Activated naive CD8-positive, alpha-beta T cell treated with anti-CD3 and anti-CD28 coated beads, Interleukin-2, amount 10 ng/mL, durations not matched to agents 7 days and 5 days (primary cell): ENCODE data around the gene ZNF140. TPM values are rescaled to one million over a fixed set of nuclear protein-coding genes. Genes with fewer than 3 reads are reported as not detected.

ENCODE experiments used
- ATAC-seq: fragments of 150-1000 bp; cut with Tn5 transposase; one replicate; pipeline ENCODE4 v1.10.0; 2021; ENCODE audit warnings: low read depth, moderate library complexity
- POLR2A ChIA-PET: fragments of 350-600 bp; sonication (Branson Sonifier 250); formaldehyde crosslinking; loops from one replicate; lab custom pipeline; 2021; ENCODE audit warnings: antibody characterized with exemption; lab: Charles Lee
- DNase-seq: peaks from one replicate; pipeline ENCODE4 v3.0.0; 2021
- H3K27ac Mint-ChIP-seq: one replicate; pipeline ENCODE4 v1.8.0; 2022; ENCODE audit warnings: mild to moderate bottlenecking, mixed read lengths
- H3K27me3 Mint-ChIP-seq: one replicate; pipeline ENCODE4 v1.8.0; 2022; ENCODE audit warnings: mild to moderate bottlenecking, moderate library complexity, mixed read lengths
- H3K36me3 Mint-ChIP-seq: one replicate; pipeline ENCODE4 v1.8.0; 2021; ENCODE audit warnings: mild to moderate bottlenecking, mixed read lengths
- H3K4me1 Mint-ChIP-seq: one replicate; pipeline ENCODE4 v1.8.0; 2021; ENCODE audit warnings: mixed read lengths
- H3K4me3 Mint-ChIP-seq: one replicate; pipeline ENCODE4 v1.8.0; 2022; ENCODE audit warnings: mild to moderate bottlenecking, moderate library complexity, mixed read lengths
- H3K9me3 Mint-ChIP-seq: one replicate; pipeline ENCODE4 v1.8.0; 2021; ENCODE audit warnings: mixed read lengths
- total RNA-seq, 2 experiments: library from RNA; stranded (reverse); gene quantifications; one replicate each; pipeline ENCODE4 v1.2.3, GENCODE V29; 2021

The ZNF140 gene
- total RNA-seq, 2 experiments from 2014 or later = 18.2 to 19.8 TPM

GRCh38 chr12:133083345-133083744 lies 2.6 kb downstream of the ZNF140 start:
- POLR2A ChIA-PET = no interaction called here
- DNase-seq (no peak), ATAC-seq (no peak)
- Mint-ChIP-seq H3K27ac (no peak overlapping the region), H3K27me3 (no peaks in the 10 kb centered on the region), H3K4me3 (no peak overlapping the region), H3K4me1 (peaks cover 4% of the 10 kb centered on the region), H3K9me3 (peaks cover 29% of the 10 kb centered on the region), H3K36me3 (peaks cover 65% of the 10 kb centered on the region)

DNA sequence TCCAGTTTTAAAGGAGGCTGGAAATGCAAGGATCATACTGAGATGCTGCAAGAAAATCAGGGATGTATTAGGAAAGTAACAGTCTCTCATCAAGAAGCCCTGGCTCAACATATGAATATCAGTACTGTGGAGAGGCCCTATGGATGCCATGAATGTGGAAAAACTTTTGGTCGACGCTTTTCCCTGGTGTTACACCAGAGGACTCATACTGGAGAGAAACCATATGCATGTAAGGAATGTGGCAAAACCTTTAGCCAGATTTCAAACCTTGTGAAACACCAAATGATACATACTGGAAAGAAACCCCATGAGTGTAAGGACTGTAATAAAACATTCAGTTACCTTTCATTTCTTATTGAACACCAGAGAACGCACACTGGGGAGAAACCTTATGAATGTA lies 24.9 kb downstream of the ZNF140 start:
- Mint-ChIP-seq H3K27me3 (no peaks in the 10 kb centered on the region), H3K4me1 (no peaks in the 10 kb centered on the region), H3K4me3 (no peak overlapping the region), H3K9me3 (peaks cover 42% of the 10 kb centered on the region), H3K27ac (no peak overlapping the region), H3K36me3 (peaks cover 82% of the 10 kb centered on the region)
- no peak for DNase-seq
- ATAC-seq = no peak
- POLR2A ChIA-PET = no interaction called here

- Mint-ChIP-seq H3K9me3 (peaks cover 42% of the 10 kb centered on the region), H3K4me1 (no peaks in the 10 kb centered on the region)
Measured at GRCh38 chr12:133106253-133106652, 25.5 kb downstream of the ZNF140 start.

GRCh38 chr12:133107121-133107520 lies 26.4 kb downstream of the ZNF140 start:
- POLR2A ChIA-PET = no interaction called here
- Mint-ChIP-seq H3K36me3 (peaks cover 73% of the 10 kb centered on the region), H3K27ac (no peak overlapping the region), H3K27me3 (no peaks in the 10 kb centered on the region), H3K9me3 (peaks cover 43% of the 10 kb centered on the region), H3K4me1 (no peaks in the 10 kb centered on the region), H3K4me3 (no peak overlapping the region)
- ATAC-seq (no peak), DNase-seq (no peak)

More at GRCh38 chr12:133106253-133106652, 25.5 kb downstream of the ZNF140 start:
- peaks cover 78% of the 10 kb centered on the region for H3K36me3 Mint-ChIP-seq
- no peak overlapping the region for H3K4me3 Mint-ChIP-seq
- no peaks in the 10 kb centered on the region for H3K27me3 Mint-ChIP-seq
- ATAC-seq = no peak
- POLR2A ChIA-PET = no interaction called here
- DNase-seq = no peak
- H3K27ac Mint-ChIP-seq = no peak overlapping the region

DNA sequence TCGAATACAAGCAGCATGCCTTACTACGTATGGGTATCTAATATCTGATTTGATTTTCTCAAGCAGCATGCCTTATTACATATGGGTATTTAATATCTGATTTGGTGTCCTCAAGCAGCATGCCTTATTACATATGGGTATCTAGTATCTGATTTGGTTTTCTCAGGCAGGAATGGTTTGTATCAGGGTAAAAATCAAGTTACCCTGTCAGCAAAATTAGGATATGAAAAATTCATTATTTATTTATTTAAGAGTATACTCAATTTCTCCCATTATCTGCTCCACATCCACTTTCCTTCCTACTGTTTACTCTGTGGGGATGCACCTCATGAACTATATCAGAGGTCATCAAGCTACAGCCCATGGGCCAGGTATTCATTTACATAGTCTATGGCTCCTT lies 27.4 kb downstream of the ZNF140 start:
- POLR2A ChIA-PET = no interaction called here
- Mint-ChIP-seq H3K36me3 (peaks cover 65% of the 10 kb centered on the region), H3K9me3 (peaks cover 42% of the 10 kb centered on the region)

DNA sequence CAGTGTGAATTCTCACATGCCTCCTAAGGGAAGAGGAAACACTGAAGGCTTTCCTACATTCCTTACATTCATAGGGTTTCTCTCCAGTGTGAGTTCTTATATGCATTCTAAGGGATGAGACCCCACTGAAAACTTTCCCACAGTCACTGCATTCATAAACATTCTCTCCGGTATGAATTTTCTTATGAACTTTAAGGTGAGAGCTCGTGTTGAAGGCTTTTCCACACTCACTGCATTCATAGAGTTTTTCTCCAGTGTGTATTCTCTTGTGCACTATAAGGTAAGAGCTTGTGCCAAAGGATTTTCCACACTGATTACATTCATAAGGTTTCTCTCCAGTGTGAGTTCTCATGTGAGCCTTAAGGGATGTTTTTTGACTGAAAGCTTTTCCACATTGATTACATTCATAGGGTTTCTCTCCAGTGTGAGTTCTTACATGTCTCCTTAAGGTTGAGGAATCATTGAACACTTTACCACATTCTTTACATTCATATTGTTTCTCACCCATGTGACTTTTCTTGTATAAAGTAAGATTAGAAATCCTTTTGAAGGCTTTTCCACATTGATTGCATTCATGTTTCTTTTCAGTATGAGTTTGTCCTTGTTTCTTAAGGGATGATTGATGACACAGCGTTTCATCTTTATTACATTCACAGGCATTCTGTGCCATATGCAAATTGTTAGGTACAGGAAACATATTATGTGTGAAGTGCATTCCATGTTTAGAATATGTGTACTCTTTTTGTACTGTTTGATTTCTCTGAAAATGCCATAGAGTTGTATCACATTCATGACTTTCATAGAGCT lies 39.9 kb downstream of the ZNF140 start:
- no peak for DNase-seq
- POLR2A ChIA-PET = no interaction called here
- peaks cover 48% of the 10 kb centered on the region for H3K9me3 Mint-ChIP-seq
- no peaks in the 10 kb centered on the region for H3K27me3 Mint-ChIP-seq
- H3K27ac Mint-ChIP-seq = no peak overlapping the region
- H3K4me3 Mint-ChIP-seq = no peak overlapping the region
- H3K36me3 Mint-ChIP-seq = peaks cover 64% of the 10 kb centered on the region
- no peak for ATAC-seq
- H3K4me1 Mint-ChIP-seq = no peaks in the 10 kb centered on the region

More for the DNA sequence above, 27.4 kb downstream of the ZNF140 start:
- no peak overlapping the region for H3K27ac Mint-ChIP-seq
- no peaks in the 10 kb centered on the region for H3K4me1 Mint-ChIP-seq
- no peak overlapping the region for H3K4me3 Mint-ChIP-seq
- DNase-seq (no peak), ATAC-seq (no peak)
- no peaks in the 10 kb centered on the region for H3K27me3 Mint-ChIP-seq

- peaks cover 8% of the 10 kb centered on the region for H3K4me1 Mint-ChIP-seq
- POLR2A ChIA-PET = no interaction called here
- H3K27me3 Mint-ChIP-seq = no peaks in the 10 kb centered on the region
- H3K9me3 Mint-ChIP-seq = peaks cover 37% of the 10 kb centered on the region
- ATAC-seq (no peak), DNase-seq (no peak)
- no peak overlapping the region for H3K4me3 Mint-ChIP-seq
- no peak overlapping the region for H3K27ac Mint-ChIP-seq
- H3K36me3 Mint-ChIP-seq = peaks cover 64% of the 10 kb centered on the region
Measured at GRCh38 chr12:133124674-133125073, 44.0 kb downstream of the ZNF140 start.

DNA sequence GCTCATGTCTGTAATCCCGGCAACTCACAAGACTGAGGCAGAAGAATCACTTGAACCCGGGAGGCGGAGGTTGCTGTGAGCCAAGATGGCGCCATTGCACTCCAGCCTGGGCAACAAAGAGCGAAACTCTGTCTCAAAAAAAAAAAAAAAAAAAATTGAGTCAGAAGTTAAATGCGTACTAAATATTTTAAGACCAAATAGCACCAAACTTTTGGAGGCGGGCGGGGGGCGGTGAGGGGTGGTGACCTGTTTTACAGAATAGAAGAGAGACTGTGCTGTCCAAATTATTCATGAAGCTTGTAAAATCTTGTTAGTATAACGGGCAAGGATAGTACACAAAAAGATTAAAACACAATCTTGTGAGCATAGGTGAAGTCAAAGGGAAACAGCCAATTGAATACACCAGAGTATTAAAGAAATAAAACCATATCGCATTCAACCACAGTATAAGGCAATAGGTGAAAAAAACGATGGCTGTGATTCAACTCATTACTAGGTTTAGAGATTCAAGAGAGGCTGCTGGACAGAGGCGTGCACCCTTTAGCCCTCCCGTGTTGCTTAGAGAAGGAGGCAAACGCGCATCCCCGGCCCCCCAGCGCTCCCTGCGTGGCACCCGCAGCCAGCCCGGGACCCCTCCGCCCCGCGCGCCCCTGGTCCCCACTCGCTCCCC lies 48.8 kb downstream of the ZNF140 start:
- ATAC-seq (no peak), DNase-seq (no peak)
- Mint-ChIP-seq H3K4me1 (peaks cover 16% of the 10 kb centered on the region), H3K36me3 (peaks cover 53% of the 10 kb centered on the region), H3K9me3 (peaks cover 31% of the 10 kb centered on the region), H3K4me3 (peak overlapping the region; percentile 95), H3K27ac (peak overlapping the region; percentile 99), H3K27me3 (no peaks in the 10 kb centered on the region)
- POLR2A ChIA-PET = interaction anchor here (0.9 to 2.2 kb wide), 8 partner anchors 48 to 220 kb away, joined by 3 to 12 read pairs (median 6); partner anchors contain the start of genes ZNF26, ZNF268 and ZNF84

- peak within 1 kb of the TSS; percentile 95 for H3K4me3 Mint-ChIP-seq
- H3K27ac Mint-ChIP-seq = peak within 1 kb of the TSS; percentile 99
- DNase-seq (peak; percentile 98), ATAC-seq (peak; percentile 91)
- peaks cover 31% of the 10 kb centered on the region for H3K9me3 Mint-ChIP-seq
- no peaks in the 10 kb centered on the region for H3K27me3 Mint-ChIP-seq
- POLR2A ChIA-PET = interaction anchor here (0.9 to 2.2 kb wide), 8 partner anchors 49 to 221 kb away, joined by 3 to 12 read pairs (median 6); partner anchors contain the start of genes ZNF26, ZNF268 and ZNF84
- peaks cover 16% of the 10 kb centered on the region for H3K4me1 Mint-ChIP-seq
- H3K36me3 Mint-ChIP-seq = peaks cover 52% of the 10 kb centered on the region
Measured at GRCh38 chr12:133130038-133130807, 49.5 kb downstream of the ZNF140 start, which contains the start of the genes ZNF10 and ZNF891. TSS of gene ZNF10 (plus strand) at chr12:133130627. CDS start at chr12:133144493, 13,866 bp downstream. TSS of gene ZNF891 (minus strand) at chr12:133130274. CDS start at chr12:133121918, 8,356 bp downstream.

DNA sequence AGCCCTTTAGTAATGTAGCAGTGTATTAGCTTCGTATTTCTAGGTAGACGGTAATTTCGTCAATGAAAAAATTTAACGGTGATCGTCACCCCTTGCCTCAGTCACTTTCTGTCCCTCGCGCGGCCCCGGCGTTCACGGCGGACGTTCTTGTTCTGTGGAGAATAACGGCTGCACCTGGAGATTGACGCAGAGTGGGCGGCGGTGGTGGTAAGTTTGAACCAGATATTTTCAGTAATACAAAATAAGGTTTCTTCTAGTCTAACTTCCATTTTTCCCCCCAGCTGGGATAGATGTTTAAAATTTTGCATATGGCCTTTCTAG lies 50.0 kb downstream of the ZNF140 start:
- no peaks in the 10 kb centered on the region for H3K27me3 Mint-ChIP-seq
- H3K27ac Mint-ChIP-seq = peak overlapping the region; percentile 99
- peaks cover 16% of the 10 kb centered on the region for H3K4me1 Mint-ChIP-seq
- DNase-seq (peak; percentile 63), ATAC-seq (peak; percentile 5)
- POLR2A ChIA-PET = interaction anchor here (1.2 to 2.2 kb wide), 5 partner anchors 49 to 222 kb away, joined by 3 to 12 read pairs (median 7); partner anchors contain the start of genes ZNF26 and ZNF268
- peak overlapping the region; percentile 95 for H3K4me3 Mint-ChIP-seq
- H3K9me3 Mint-ChIP-seq = peaks cover 30% of the 10 kb centered on the region
- peaks cover 52% of the 10 kb centered on the region for H3K36me3 Mint-ChIP-seq

DNA sequence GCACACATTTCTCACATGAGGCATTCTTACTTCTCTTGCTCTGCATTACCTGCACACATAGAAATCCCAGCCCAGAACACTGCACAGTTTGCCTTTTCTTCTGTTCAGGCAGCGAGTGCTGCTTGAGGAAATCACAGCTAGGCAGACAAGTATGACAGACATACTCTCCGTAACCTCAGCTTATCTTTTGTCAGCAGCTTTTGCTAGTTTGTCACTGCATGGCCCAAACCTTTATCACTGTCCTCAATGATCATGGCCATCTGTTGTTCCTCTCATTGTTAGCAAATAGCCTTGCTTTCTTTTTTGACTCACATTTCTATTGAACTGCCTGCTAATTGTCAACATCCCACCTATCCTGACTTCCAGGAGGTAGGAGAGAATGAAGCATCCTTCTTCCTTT lies 55.0 kb downstream of the ZNF140 start:
- Mint-ChIP-seq H3K27me3 (no peaks in the 10 kb centered on the region), H3K4me1 (peaks cover 8% of the 10 kb centered on the region), H3K9me3 (peaks cover 47% of the 10 kb centered on the region), H3K4me3 (no peak overlapping the region), H3K27ac (no peak overlapping the region), H3K36me3 (peaks cover 74% of the 10 kb centered on the region)
- ATAC-seq (no peak), DNase-seq (no peak)
- POLR2A ChIA-PET = no interaction called here

DNA sequence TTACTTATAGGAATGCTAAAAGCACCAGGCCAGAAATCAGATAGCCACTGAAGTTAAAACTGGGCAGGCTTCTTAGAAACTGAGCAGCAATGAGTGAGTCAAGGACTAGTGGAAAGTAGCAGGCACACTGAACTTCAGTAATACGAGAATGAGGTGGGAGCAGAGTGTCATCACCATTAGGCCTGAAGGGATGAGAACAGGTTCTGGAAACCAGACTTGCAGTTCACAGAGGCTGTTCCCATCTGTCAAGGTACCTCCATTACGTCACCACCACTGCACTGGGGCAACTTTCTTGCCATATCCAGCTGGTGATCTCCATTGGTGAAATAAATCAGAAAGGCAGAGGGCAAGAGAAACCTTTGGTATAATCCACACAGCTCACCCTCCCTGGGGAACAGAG lies 65.3 kb downstream of the ZNF140 start:
- H3K4me1 Mint-ChIP-seq = no peaks in the 10 kb centered on the region
- H3K36me3 Mint-ChIP-seq = peaks cover 68% of the 10 kb centered on the region
- POLR2A ChIA-PET = no interaction called here
- DNase-seq = no peak
- ATAC-seq = no peak
- peaks cover 38% of the 10 kb centered on the region for H3K9me3 Mint-ChIP-seq
- H3K27me3 Mint-ChIP-seq = no peaks in the 10 kb centered on the region
- no peak overlapping the region for H3K4me3 Mint-ChIP-seq
- no peak overlapping the region for H3K27ac Mint-ChIP-seq

- no peak overlapping the region for H3K4me3 Mint-ChIP-seq
- no peaks in the 10 kb centered on the region for H3K4me1 Mint-ChIP-seq
- ATAC-seq = no peak
- H3K36me3 Mint-ChIP-seq = peaks cover 72% of the 10 kb centered on the region
- H3K27me3 Mint-ChIP-seq = no peaks in the 10 kb centered on the region
- no peak overlapping the region for H3K27ac Mint-ChIP-seq
- peaks cover 52% of the 10 kb centered on the region for H3K9me3 Mint-ChIP-seq
- no peak for DNase-seq
- POLR2A ChIA-PET = no interaction called here
Measured at GRCh38 chr12:133156125-133156690, 75.5 kb downstream of the ZNF140 start.
